ENCODE measurements around the gene DLL4.
A peak's percentile ranks its signal among the peaks of the same experiment; 100 is the strongest.

DLL4 gene

DNA sequence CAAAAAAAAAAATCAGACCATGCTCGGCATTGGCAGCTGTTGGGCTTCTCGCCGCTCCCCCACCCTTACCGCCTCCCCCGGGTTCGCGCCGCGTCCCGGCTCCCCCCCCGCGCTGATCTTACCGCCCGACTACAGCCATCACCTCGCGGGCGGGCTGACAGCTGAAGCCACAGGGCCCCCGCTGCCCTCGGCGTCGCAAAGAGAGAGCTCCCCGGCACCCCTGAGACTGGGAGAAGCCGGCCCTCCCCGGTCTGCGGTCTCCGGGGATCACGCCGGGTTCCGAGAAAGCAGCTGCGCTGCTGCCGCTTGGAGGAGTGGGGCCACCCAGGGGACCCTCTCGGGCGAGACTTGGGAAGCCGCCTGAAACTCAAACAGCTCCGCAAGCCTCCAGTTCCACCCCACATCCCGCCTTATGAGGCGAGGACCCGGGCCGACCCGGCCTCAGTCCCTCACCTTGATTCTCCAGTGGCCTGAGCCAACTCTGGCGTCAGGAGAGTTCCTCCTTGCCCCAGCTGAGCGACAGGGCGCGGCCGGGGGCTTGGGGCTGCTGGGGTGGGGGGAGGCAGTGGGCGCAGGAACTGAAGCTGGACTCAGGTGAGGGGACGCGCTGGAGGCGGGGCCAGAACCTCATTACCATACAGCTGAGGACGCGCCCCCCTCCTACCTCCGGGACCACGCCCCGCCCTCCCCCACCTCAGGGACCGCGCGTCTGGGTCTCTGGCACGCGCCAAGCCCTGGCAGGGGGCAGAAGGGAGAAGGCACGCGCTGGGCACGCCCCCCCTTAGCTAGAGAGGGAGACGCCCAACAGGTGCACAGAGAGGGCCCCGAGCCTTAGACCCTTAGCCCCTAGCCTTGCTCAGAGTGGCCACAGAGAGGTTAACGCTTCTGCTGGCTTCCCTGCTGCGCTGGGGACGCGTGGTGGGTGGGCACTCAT is 1.0 kb upstream of the DLL4 start:
- Histone ChIP-seq H3K9ac (ENCODE audit: low read depth, low read length) (peak overlapping the region; percentile 59; the same call in 1 of the 2 replicates), H3K36me3 (ENCODE audit: insufficient read depth, low read length) (no peaks in the 10 kb centered on the region), H3K4me1 (ENCODE audit: insufficient read depth, low read length) (peaks cover 8% of the 10 kb centered on the region; the same call in 1 of the 2 replicates), H3K9me3 (ENCODE audit: control insufficient read depth, insufficient read depth, low read length) (no peaks in the 10 kb centered on the region)

GRCh38 chr15:40929660-40930429 is 705 bp downstream of the DLL4 start:
- Histone ChIP-seq H3K36me3 (ENCODE audit: insufficient read depth, low read length) (no peaks in the 10 kb centered on the region), H3K9ac (ENCODE audit: low read depth, low read length) (peak overlapping the region; percentile 59; the same call in 1 of the 2 replicates)

DNA sequence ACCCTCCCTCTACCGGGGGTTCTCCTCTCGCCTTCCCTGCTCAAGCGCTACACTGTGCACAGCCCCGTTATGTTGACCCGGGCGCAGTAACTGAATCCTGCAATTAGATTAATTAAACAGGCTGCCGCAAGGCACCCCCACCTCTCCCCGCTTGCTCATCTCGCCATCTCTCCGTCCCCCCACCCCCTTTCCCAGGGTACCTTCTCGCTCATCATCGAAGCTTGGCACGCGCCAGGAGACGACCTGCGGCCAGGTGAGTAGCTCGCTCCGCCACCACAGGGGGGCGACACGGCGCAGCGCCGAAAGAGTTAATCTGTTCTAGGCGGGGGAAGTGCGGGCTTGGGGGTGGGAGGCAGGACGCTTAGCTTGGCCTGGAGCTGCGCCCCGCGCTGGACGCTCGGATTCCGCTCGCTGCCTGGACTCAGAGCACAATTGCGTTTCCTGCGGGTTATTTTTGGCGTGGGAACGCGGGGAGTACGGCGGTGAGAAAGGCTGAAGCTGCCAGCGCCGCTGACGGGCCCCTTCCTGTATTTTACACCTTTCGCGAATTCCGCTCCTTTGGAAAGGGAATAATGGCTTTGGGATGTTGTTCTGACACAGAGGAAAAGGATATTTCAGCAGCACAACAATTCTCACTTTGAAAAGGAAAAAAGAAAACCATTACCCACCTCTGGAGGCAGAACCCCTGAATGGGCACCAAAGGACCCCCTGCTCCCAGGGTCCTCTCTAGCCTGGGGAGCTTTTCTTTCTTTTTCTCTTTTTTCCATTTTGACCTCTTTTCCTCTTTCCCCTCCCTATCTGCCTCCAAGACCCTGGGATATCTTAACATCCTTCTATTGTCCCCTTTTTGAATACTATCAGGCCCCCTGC is 1.5 kb downstream of the DLL4 start:
- peak overlapping the region; percentile 59; the same call in 1 of the 2 replicates for H3K9ac ChIP-seq (ENCODE audit: low read depth, low read length)
- H3K36me3 ChIP-seq (ENCODE audit: insufficient read depth, low read length), result no peaks in the 10 kb centered on the region
- peaks cover 8% of the 10 kb centered on the region; the same call in 1 of the 2 replicates for H3K4me1 ChIP-seq (ENCODE audit: insufficient read depth, low read length)
- H3K9me3 ChIP-seq (ENCODE audit: control insufficient read depth, insufficient read depth, low read length), result no peaks in the 10 kb centered on the region

More at GRCh38 chr15:40929660-40930429, 705 bp downstream of the DLL4 start:
- peaks cover 8% of the 10 kb centered on the region; the same call in 1 of the 2 replicates for H3K4me1 ChIP-seq (ENCODE audit: insufficient read depth, low read length)
- no peaks in the 10 kb centered on the region for H3K9me3 ChIP-seq (ENCODE audit: control insufficient read depth, insufficient read depth, low read length)

- H3K9ac ChIP-seq (ENCODE audit: low read depth, low read length), result no peak overlapping the region
- H3K36me3 ChIP-seq (ENCODE audit: insufficient read depth, low read length), result no peaks in the 10 kb centered on the region
- H3K4me1 ChIP-seq (ENCODE audit: insufficient read depth, low read length), result peaks cover 8% of the 10 kb centered on the region; the same call in 1 of the 2 replicates
- H3K9me3 ChIP-seq (ENCODE audit: control insufficient read depth, insufficient read depth, low read length), result no peaks in the 10 kb centered on the region
Measured at GRCh38 chr15:40931300-40932142, 2.4 kb downstream of the DLL4 start.

GRCh38 chr15:40932156-40932555 is 3.0 kb downstream of the DLL4 start:
- no peak overlapping the region for H3K9ac ChIP-seq (ENCODE audit: low read depth, low read length)
- H3K36me3 ChIP-seq (ENCODE audit: insufficient read depth, low read length), result no peaks in the 10 kb centered on the region
- H3K4me1 ChIP-seq (ENCODE audit: insufficient read depth, low read length), result peaks cover 2% of the 10 kb centered on the region; the same call in 1 of the 2 replicates
- H3K9me3 ChIP-seq (ENCODE audit: control insufficient read depth, insufficient read depth, low read length), result no peaks in the 10 kb centered on the region

GRCh38 chr15:40932649-40933516 is 3.7 kb downstream of the DLL4 start:
- Histone ChIP-seq H3K9me3 (ENCODE audit: control insufficient read depth, insufficient read depth, low read length) (no peaks in the 10 kb centered on the region), H3K9ac (ENCODE audit: low read depth, low read length) (no peak overlapping the region), H3K36me3 (ENCODE audit: insufficient read depth, low read length) (no peaks in the 10 kb centered on the region), H3K4me1 (ENCODE audit: insufficient read depth, low read length) (no peaks in the 10 kb centered on the region; the same call in 1 of the 2 replicates)

DNA sequence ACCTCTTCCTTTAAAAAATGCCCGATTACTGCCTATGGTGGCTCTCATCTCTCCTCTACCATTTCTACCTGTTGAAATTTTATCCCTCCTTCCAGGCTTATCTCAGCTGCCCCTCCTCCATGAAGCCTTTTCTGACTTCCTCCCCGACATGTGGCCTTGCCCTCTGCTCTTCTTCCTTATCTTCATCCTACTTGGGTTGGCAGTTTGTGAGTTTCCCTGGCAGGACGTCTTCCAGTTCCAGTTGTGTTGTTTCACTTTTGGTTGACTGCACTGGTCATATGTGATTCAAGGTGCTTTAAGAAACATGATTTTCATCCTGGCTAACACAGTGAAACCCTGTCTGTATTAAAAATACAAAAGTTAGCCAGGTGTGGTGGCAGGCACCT is 4.4 kb downstream of the DLL4 start:
- no peaks in the 10 kb centered on the region for H3K9me3 ChIP-seq (ENCODE audit: control insufficient read depth, insufficient read depth, low read length)
- no peak overlapping the region for H3K9ac ChIP-seq (ENCODE audit: low read depth, low read length)
- H3K36me3 ChIP-seq (ENCODE audit: insufficient read depth, low read length), result no peaks in the 10 kb centered on the region
- no peaks in the 10 kb centered on the region; the same call in 1 of the 2 replicates for H3K4me1 ChIP-seq (ENCODE audit: insufficient read depth, low read length)

DNA sequence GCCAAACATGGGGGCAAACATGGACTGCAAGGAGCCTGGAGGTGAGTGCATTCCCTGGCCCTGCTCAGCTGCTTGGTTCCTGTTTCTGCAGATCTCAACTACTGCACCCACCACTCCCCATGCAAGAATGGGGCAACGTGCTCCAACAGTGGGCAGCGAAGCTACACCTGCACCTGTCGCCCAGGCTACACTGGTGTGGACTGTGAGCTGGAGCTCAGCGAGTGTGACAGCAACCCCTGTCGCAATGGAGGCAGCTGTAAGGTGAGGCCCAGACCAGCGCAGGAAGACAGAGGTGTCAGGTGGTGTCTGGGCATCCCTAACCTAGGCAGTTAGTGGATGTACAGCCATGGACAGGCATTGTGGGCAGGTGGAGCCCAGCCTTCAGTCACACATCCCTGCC is 5.3 kb downstream of the DLL4 start:
- Histone ChIP-seq H3K36me3 (ENCODE audit: insufficient read depth, low read length) (no peaks in the 10 kb centered on the region), H3K4me1 (ENCODE audit: insufficient read depth, low read length) (no peaks in the 10 kb centered on the region; the same call in 1 of the 2 replicates), H3K9me3 (ENCODE audit: control insufficient read depth, insufficient read depth, low read length) (no peaks in the 10 kb centered on the region), H3K9ac (ENCODE audit: low read depth, low read length) (no peak overlapping the region)

- Histone ChIP-seq H3K36me3 (ENCODE audit: insufficient read depth, low read length) (no peaks in the 10 kb centered on the region), H3K9me3 (ENCODE audit: control insufficient read depth, insufficient read depth, low read length) (no peaks in the 10 kb centered on the region), H3K9ac (ENCODE audit: low read depth, low read length) (no peak overlapping the region), H3K4me1 (ENCODE audit: insufficient read depth, low read length) (peaks cover 8% of the 10 kb centered on the region; the same call in 1 of the 2 replicates)
Measured at GRCh38 chr15:40936234-40936708, 7.1 kb downstream of the DLL4 start.

GRCh38 chr15:40936709-40937666 is 7.8 kb downstream of the DLL4 start:
- no peaks in the 10 kb centered on the region for H3K9me3 ChIP-seq (ENCODE audit: control insufficient read depth, insufficient read depth, low read length)
- H3K4me1 ChIP-seq (ENCODE audit: insufficient read depth, low read length), result peaks cover 8% of the 10 kb centered on the region; the same call in 1 of the 2 replicates
- no peaks in the 10 kb centered on the region for H3K36me3 ChIP-seq (ENCODE audit: insufficient read depth, low read length)
- no peak overlapping the region for H3K9ac ChIP-seq (ENCODE audit: low read depth, low read length)

GRCh38 chr15:40937762-40938535 is 8.8 kb downstream of the DLL4 start:
- Histone ChIP-seq H3K4me1 (ENCODE audit: insufficient read depth, low read length) (peaks cover 8% of the 10 kb centered on the region; the same call in 1 of the 2 replicates), H3K9ac (ENCODE audit: low read depth, low read length) (no peak overlapping the region), H3K36me3 (ENCODE audit: insufficient read depth, low read length) (no peaks in the 10 kb centered on the region), H3K9me3 (ENCODE audit: control insufficient read depth, insufficient read depth, low read length) (no peaks in the 10 kb centered on the region)

Data from ES-I3 (cell line).